Activated naive CD4-positive, alpha-beta T cell treated with anti-CD3 and anti-CD28 coated beads, Interleukin-2, amount 10 ng/mL, durations not matched to agents 7 days and 5 days (primary cell): ENCODE results near the gene BBX.

Experiments used
- CTCF ChIA-PET: fragments of 350-600 bp; sonication (Branson Sonifier 250); formaldehyde crosslinking; loops from one replicate; lab custom pipeline; 2021; ENCODE audit warnings: antibody characterized with exemption; lab: Charles Lee
- DNase-seq: peaks from one replicate; pipeline ENCODE4 v3.0.0-alpha.2; 2020
- H3K27ac Mint-ChIP-seq: one replicate; pipeline ENCODE4 v1.8.0; 2021; ENCODE audit warnings: mild to moderate bottlenecking, moderate library complexity, mixed read lengths
- H3K27me3 Mint-ChIP-seq: one replicate; pipeline ENCODE4 v1.8.0; 2021; ENCODE audit warnings: mild to moderate bottlenecking, mixed read lengths
- H3K36me3 Mint-ChIP-seq: one replicate; pipeline ENCODE4 v1.8.0; 2021; ENCODE audit warnings: mixed read lengths
- H3K4me1 Mint-ChIP-seq: one replicate; pipeline ENCODE4 v1.8.0; 2021; ENCODE audit warnings: mixed read lengths
- H3K4me3 Mint-ChIP-seq: one replicate; pipeline ENCODE4 v1.8.0; 2021; ENCODE audit warnings: mild to moderate bottlenecking, moderate library complexity, mixed read lengths
- H3K9me3 Mint-ChIP-seq: one replicate; pipeline ENCODE4 v1.8.0; 2021; ENCODE audit warnings: mixed read lengths

BBX gene

GRCh38 chr3:107632576-107632975 lies 109.8 kb downstream of the BBX start:
- no peak for DNase-seq
- H3K4me1 Mint-ChIP-seq = peaks cover 21% of the 10 kb centered on the region
- H3K27ac Mint-ChIP-seq = no peak overlapping the region
- no peaks in the 10 kb centered on the region for H3K27me3 Mint-ChIP-seq
- CTCF ChIA-PET = interaction anchor here (1.3 to 1.6 kb wide), 2 partner anchors 9 to 57 kb away, joined by 3 to 4 read pairs; no protein-coding TSS in a partner anchor
- no peaks in the 10 kb centered on the region for H3K36me3 Mint-ChIP-seq
- H3K9me3 Mint-ChIP-seq = no peaks in the 10 kb centered on the region
- H3K4me3 Mint-ChIP-seq = no peak overlapping the region

- Mint-ChIP-seq H3K27me3 (no peaks in the 10 kb centered on the region), H3K4me3 (no peak overlapping the region), H3K4me1 (peaks cover 21% of the 10 kb centered on the region), H3K36me3 (peaks cover 3% of the 10 kb centered on the region), H3K9me3 (no peaks in the 10 kb centered on the region), H3K27ac (no peak overlapping the region)
- CTCF ChIA-PET = interaction anchor here (1.4 to 1.6 kb wide), 2 partner anchors 8 to 10 kb away, joined by 3 to 4 read pairs; no protein-coding TSS in a partner anchor
- no peak for DNase-seq
These were observed 110.8 kb downstream of the BBX start for GRCh38 chr3:107633327-107634098.

GRCh38 chr3:107634099-107634489 lies 111.3 kb downstream of the BBX start:
- CTCF ChIA-PET = interaction anchor here (1.4 kb wide), 1 partner anchor 9 kb away, joined by 3 read pairs; no protein-coding TSS in a partner anchor
- Mint-ChIP-seq H3K27me3 (no peaks in the 10 kb centered on the region), H3K27ac (no peak overlapping the region), H3K9me3 (no peaks in the 10 kb centered on the region), H3K4me3 (no peak overlapping the region), H3K4me1 (peaks cover 21% of the 10 kb centered on the region), H3K36me3 (peaks cover 3% of the 10 kb centered on the region)
- DNase-seq = no peak

GRCh38 chr3:107637416-107638183 lies 114.8 kb downstream of the BBX start:
- Mint-ChIP-seq H3K4me3 (no peak overlapping the region), H3K4me1 (peaks cover 12% of the 10 kb centered on the region), H3K9me3 (no peaks in the 10 kb centered on the region), H3K36me3 (peaks cover 3% of the 10 kb centered on the region), H3K27me3 (no peaks in the 10 kb centered on the region), H3K27ac (no peak overlapping the region)
- no peak for DNase-seq
- CTCF ChIA-PET = interaction anchor here (0.9 kb wide), 1 partner anchor 38 kb away, joined by 3 read pairs; no protein-coding TSS in a partner anchor

GRCh38 chr3:107641572-107642307 lies 119.0 kb downstream of the BBX start:
- H3K27me3 Mint-ChIP-seq = no peaks in the 10 kb centered on the region
- no peaks in the 10 kb centered on the region for H3K4me1 Mint-ChIP-seq

GRCh38 chr3:107643038-107643883 lies 120.5 kb downstream of the BBX start:
- Mint-ChIP-seq H3K9me3 (no peaks in the 10 kb centered on the region), H3K27ac (no peak overlapping the region), H3K4me1 (no peaks in the 10 kb centered on the region), H3K36me3 (peaks cover 5% of the 10 kb centered on the region), H3K27me3 (no peaks in the 10 kb centered on the region), H3K4me3 (no peak overlapping the region)
- CTCF ChIA-PET = interaction anchor here (0.6 to 1.2 kb wide), 8 partner anchors 9 to 97 kb away, joined by 3 to 5 read pairs (median 3); no protein-coding TSS in a partner anchor
- no peak for DNase-seq

More at GRCh38 chr3:107641572-107642307, 119.0 kb downstream of the BBX start:
- DNase-seq = no peak
- H3K4me3 Mint-ChIP-seq = no peak overlapping the region
- CTCF ChIA-PET = interaction anchor here (0.8 to 1.3 kb wide), 2 partner anchors 9 to 100 kb away, joined by 3 to 4 read pairs; no protein-coding TSS in a partner anchor
- H3K27ac Mint-ChIP-seq = no peak overlapping the region
- H3K9me3 Mint-ChIP-seq = no peaks in the 10 kb centered on the region
- peaks cover 6% of the 10 kb centered on the region for H3K36me3 Mint-ChIP-seq

GRCh38 chr3:107644631-107645030 lies 121.9 kb downstream of the BBX start:
- Mint-ChIP-seq H3K9me3 (no peaks in the 10 kb centered on the region), H3K27ac (no peak overlapping the region), H3K4me3 (no peak overlapping the region), H3K27me3 (no peaks in the 10 kb centered on the region), H3K4me1 (no peaks in the 10 kb centered on the region), H3K36me3 (peaks cover 13% of the 10 kb centered on the region)
- DNase-seq = no peak
- CTCF ChIA-PET = no interaction called here

GRCh38 chr3:107650788-107651187 lies 128.0 kb downstream of the BBX start:
- H3K4me3 Mint-ChIP-seq = no peak overlapping the region
- peaks cover 8% of the 10 kb centered on the region for H3K4me1 Mint-ChIP-seq
- peaks cover 11% of the 10 kb centered on the region for H3K36me3 Mint-ChIP-seq
- H3K27me3 Mint-ChIP-seq = no peaks in the 10 kb centered on the region
- no peak overlapping the region for H3K27ac Mint-ChIP-seq
- DNase-seq = no peak
- H3K9me3 Mint-ChIP-seq = no peaks in the 10 kb centered on the region
- CTCF ChIA-PET = no interaction called here

- Mint-ChIP-seq H3K27me3 (no peaks in the 10 kb centered on the region), H3K36me3 (peaks cover 11% of the 10 kb centered on the region), H3K9me3 (no peaks in the 10 kb centered on the region), H3K27ac (no peak overlapping the region), H3K4me1 (peaks cover 8% of the 10 kb centered on the region), H3K4me3 (no peak overlapping the region)
- DNase-seq = no peak
- CTCF ChIA-PET = no interaction called here
These were observed 129.0 kb downstream of the BBX start for GRCh38 chr3:107651782-107652181.

- no peak overlapping the region for H3K4me3 Mint-ChIP-seq
These were observed 131.5 kb downstream of the BBX start for GRCh38 chr3:107654218-107654617.

GRCh38 chr3:107657971-107658370 lies 135.2 kb downstream of the BBX start:
- Mint-ChIP-seq H3K27me3 (no peaks in the 10 kb centered on the region), H3K9me3 (no peaks in the 10 kb centered on the region), H3K36me3 (no peaks in the 10 kb centered on the region), H3K4me1 (peaks cover 15% of the 10 kb centered on the region), H3K27ac (no peak overlapping the region), H3K4me3 (no peak overlapping the region)
- no peak for DNase-seq
- CTCF ChIA-PET = interaction anchor here (0.6 to 1.6 kb wide), 4 partner anchors 10 to 270 kb away, joined by 3 to 4 read pairs (median 3); no protein-coding TSS in a partner anchor

More at GRCh38 chr3:107654218-107654617, 131.5 kb downstream of the BBX start:
- Mint-ChIP-seq H3K9me3 (no peaks in the 10 kb centered on the region), H3K27me3 (no peaks in the 10 kb centered on the region), H3K27ac (no peak overlapping the region), H3K36me3 (peaks cover 3% of the 10 kb centered on the region), H3K4me1 (peaks cover 8% of the 10 kb centered on the region)
- no peak for DNase-seq
- CTCF ChIA-PET = interaction anchor here (1.6 kb wide), 1 partner anchor 11 kb away, joined by 3 read pairs; no protein-coding TSS in a partner anchor

- DNase-seq = no peak
- H3K27me3 Mint-ChIP-seq = no peaks in the 10 kb centered on the region
- no peak overlapping the region for H3K27ac Mint-ChIP-seq
- H3K4me1 Mint-ChIP-seq = peaks cover 15% of the 10 kb centered on the region
- no peak overlapping the region for H3K4me3 Mint-ChIP-seq
- CTCF ChIA-PET = interaction anchor here (0.7 to 4.3 kb wide), 17 partner anchors 12 to 817 kb away, joined by 3 to 17 read pairs (median 3); no protein-coding TSS in a partner anchor
- H3K9me3 Mint-ChIP-seq = no peaks in the 10 kb centered on the region
- H3K36me3 Mint-ChIP-seq = no peaks in the 10 kb centered on the region
These were observed 137.7 kb downstream of the BBX start for GRCh38 chr3:107660306-107660976.
